ENCODE measurements around the gene DNM3. TPM values are rescaled to one million over a fixed set of nuclear protein-coding genes. Genes with fewer than 3 reads are reported as not detected.

DNM3 gene
- total and polyA plus RNA-seq, 9 of the 15 experiments (the other 6 are each of a cell fraction or from before 2014, with no cell fraction given), result 0.08 to 0.36 (median 0.22) TPM; not detected in 1

DNA sequence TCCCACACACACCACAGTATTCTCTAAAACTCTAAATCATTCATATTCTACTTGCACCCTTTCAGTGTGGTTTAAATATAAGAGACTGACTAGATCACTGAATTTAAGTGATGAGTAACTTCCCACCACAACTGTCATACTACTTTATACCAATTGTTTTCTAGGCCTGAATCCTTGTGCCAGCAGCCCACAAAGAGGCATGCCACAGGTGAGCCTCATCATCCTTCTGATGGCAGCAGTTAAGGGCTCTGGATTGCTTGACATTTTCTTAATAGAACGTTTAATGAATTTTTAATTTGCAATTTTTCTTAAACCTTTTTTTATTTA lies 588.8 kb downstream of the DNM3 start:
- Histone ChIP-seq H4K20me1 (replicated peaks; ENCODE audit: control insufficient read depth, insufficient read depth, low read length) (no peaks in the 10 kb centered on the region), H3K4me2 (ENCODE audit: insufficient read depth, low read length) (no peak overlapping the region), H3K79me2 (ENCODE audit: control insufficient read depth, insufficient read depth, low read length) (no peaks in the 10 kb centered on the region), H3K9ac (ENCODE audit: insufficient read depth in 1 of 2, low read depth in 2 of 2, low read length in 2 of 2) (no peak overlapping the region), H3K27ac (ENCODE audit: extremely low read depth, low read depth, low read length) (no peak overlapping the region), H3K4me1 (replicated peaks in 1 of 2; ENCODE audit: control insufficient read depth in 2 of 2, insufficient read depth in 2 of 2, low read length in 2 of 2) (peaks cover 0 to 21% of the 10 kb centered on the region in 2 experiments; a peak in 2 of 5 replicates), H3K27me3 (ENCODE audit: control insufficient read depth in 2 of 2, insufficient read depth in 2 of 2, low read length in 2 of 2) (no peaks in the 10 kb centered on the region), H3K4me3 (no peak overlapping the region), H3K9me3 (replicated peaks; ENCODE audit: control insufficient read depth, insufficient read depth, low read depth, low read length) (no peaks in the 10 kb centered on the region), H2AFZ (ENCODE audit: low read depth, low read length) (no peak overlapping the region), H3K9me1 (ENCODE audit: control insufficient read depth, insufficient read depth, low read length) (no peaks in the 10 kb centered on the region), H3K36me3 (ENCODE audit: control insufficient read depth, insufficient read depth, low read length) (no peaks in the 10 kb centered on the region)
- no peak for ATAC-seq
- intact Hi-C loops (cut with micrococcal nuclease), result no loop called here
- 4% methylated on average over 1 of the region's 1 CpG for WGBS (ENCODE audit: insufficient coverage, low coverage, missing lambda C conversion rate)
- ChIA-PET CTCF (ENCODE audit: low intra/inter-chr PET ratio) (interaction anchor here (0.8 to 2.1 kb wide), 5 partner anchors 14 to 445 kb away, joined by 3 to 11 read pairs (median 4); partner anchors contain the start of gene PIGC), POLR2A (interaction anchor here (0.7 kb wide), 1 partner anchor 236 kb away, joined by 3 read pairs; no protein-coding TSS in a partner anchor)
- in situ Hi-C loops (cut with MboI), result no loop called here
- no peak for FAIRE-seq
- no peak for DNase-seq (ENCODE audit: extremely low read depth in 1 of 4, low spot score in 3 of 4)
- no peak for TF ChIP-seq BCLAF1 (IDR thresholded peaks at IDR 0.05; ENCODE audit: borderline replicate concordance in 1 of 2, control insufficient read depth in 1 of 2, low read depth in 2 of 2, low read length in 1 of 2)
- TF ChIP-seq GTF2A2 (tag; IDR thresholded peaks at IDR 0.05), result no peak
- TF ChIP-seq ZSCAN29 (IDR thresholded peaks at IDR 0.05), result no peak
- TF ChIP-seq NCOA1 (IDR thresholded peaks at IDR 0.05; ENCODE audit: low read depth), result no peak
- no peak for TF ChIP-seq PTTG1 (tag; IDR thresholded peaks at IDR 0.05; ENCODE audit: low read depth)
- TF ChIP-seq HMG20B (CRISPR knock-in tag; IDR thresholded peaks at IDR 0.05), result no peak
- TF ChIP-seq CGGBP1 (CRISPR knock-in tag; IDR thresholded peaks at IDR 0.05), result no peak
- no peak for TF ChIP-seq ELK3 (CRISPR knock-in tag; IDR thresholded peaks at IDR 0.05)
- TF ChIP-seq, protein P1, sequence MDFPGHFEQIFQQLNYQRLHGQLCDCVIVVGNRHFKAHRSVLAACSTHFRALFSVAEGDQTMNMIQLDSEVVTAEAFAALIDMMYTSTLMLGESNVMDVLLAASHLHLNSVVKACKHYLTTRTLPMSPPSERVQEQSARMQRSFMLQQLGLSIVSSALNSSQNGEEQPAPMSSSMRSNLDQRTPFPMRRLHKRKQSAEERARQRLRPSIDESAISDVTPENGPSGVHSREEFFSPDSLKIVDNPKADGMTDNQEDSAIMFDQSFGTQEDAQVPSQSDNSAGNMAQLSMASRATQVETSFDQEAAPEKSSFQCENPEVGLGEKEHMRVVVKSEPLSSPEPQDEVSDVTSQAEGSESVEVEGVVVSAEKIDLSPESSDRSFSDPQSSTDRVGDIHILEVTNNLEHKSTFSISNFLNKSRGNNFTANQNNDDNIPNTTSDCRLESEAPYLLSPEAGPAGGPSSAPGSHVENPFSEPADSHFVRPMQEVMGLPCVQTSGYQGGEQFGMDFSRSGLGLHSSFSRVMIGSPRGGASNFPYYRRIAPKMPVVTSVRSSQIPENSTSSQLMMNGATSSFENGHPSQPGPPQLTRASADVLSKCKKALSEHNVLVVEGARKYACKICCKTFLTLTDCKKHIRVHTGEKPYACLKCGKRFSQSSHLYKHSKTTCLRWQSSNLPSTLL (IDR thresholded peaks at IDR 0.05), result no peak
- TF ChIP-seq KDM1A (IDR thresholded peaks at IDR 0.05), result no peak
- BruUV-seq (replicated peaks), result no TSS peak
